Stimulated activated CD8-positive, alpha-beta memory T cell treated with anti-CD3 and anti-CD28 coated beads, Interleukin-12 subunit alpha, Interleukin-12 subunit beta, amount 100 ng/mL, for 1 hour (primary cell): ENCODE measurements around the gene ARID2.
A peak's percentile ranks its signal among the peaks of the same experiment; 100 is the strongest.

ENCODE experiments used
- DNase-seq: peaks from one replicate; pipeline ENCODE4 v3.0.0-alpha.2; 2020; ENCODE audit warnings: low read depth

ARID2 gene

GRCh38 chr12:45852508-45852907, 123.0 kb downstream of the ARID2 start:
- no peak for DNase-seq

GRCh38 chr12:45853550-45853949, 124.0 kb downstream of the ARID2 start:
- DNase-seq = no peak

DNA sequence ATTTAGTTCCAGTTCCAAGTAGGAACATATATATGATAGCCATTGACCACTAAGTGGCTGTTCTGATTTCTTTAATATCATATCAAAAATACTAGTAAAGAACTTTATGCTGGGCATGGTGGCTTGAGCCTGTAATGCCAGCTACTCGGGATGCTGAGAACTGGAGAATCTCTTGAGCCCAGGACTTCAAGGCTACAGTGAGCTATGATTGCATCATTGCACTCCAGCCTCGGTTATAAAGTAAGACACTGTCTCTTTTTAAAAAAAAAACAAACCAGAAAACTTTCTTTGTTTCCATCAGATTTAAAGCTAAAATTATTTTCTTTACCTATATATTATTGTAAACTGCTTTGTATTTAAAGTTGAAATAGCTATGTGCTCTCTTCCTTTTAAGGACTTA, 133.8 kb downstream of the ARID2 start:
- no peak for DNase-seq

DNA sequence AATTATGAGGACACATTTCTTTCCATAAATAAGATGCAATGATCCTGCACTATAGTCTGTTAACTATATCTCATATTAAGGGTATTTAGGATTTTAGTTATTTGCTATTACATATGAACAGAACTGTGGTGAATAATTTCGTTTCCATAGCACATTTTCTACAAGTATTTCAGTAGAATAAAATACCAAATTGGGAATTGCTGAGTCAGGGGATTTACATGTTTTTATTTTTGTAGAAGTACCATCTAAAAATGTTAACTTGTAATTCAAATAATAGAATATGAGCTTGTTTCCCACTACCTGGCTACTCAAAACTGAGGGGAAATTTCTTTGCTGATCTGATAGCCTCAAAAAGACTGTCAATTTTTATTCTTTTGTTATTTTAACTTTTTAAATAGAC, 136.8 kb downstream of the ARID2 start:
- no peak for DNase-seq

DNA sequence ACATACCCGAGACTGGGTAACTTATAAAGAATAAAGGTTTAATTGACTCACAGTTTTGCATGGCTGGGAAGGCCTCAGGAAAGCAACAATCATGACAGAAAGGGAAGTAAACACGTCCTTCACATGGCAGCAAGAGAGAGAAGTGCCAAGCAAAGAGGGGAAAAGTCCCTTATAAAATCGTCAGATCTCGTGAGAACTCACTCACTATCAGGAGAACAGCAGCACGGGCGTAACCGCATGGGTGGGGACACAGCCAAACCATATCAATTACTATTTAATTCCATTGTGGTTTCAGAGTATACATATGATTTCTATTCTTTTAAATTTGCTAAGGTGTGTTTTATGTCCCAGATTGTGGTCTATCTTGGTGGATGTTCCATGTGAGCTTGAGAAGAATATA, 142.9 kb downstream of the ARID2 start:
- DNase-seq = no peak

DNA sequence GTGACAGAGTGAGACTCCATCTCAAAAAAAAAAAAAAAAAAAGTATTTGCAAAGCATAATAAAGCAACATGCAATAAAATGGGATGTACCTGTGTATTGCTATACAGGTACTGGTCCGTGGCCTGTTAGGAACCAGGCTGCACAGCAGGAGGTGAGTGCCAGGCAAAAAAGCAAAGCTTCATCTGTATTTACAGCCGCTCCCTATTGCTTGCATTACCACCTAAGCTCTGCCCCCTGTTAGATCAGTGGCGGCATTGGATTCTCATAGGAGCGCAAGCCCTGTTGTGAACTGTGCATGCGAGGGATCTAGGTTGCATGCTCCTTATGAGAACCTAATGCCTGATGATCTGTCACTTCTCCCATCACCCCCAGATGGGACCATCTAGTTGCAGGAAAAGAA, 147.6 kb downstream of the ARID2 start:
- no peak for DNase-seq

DNA sequence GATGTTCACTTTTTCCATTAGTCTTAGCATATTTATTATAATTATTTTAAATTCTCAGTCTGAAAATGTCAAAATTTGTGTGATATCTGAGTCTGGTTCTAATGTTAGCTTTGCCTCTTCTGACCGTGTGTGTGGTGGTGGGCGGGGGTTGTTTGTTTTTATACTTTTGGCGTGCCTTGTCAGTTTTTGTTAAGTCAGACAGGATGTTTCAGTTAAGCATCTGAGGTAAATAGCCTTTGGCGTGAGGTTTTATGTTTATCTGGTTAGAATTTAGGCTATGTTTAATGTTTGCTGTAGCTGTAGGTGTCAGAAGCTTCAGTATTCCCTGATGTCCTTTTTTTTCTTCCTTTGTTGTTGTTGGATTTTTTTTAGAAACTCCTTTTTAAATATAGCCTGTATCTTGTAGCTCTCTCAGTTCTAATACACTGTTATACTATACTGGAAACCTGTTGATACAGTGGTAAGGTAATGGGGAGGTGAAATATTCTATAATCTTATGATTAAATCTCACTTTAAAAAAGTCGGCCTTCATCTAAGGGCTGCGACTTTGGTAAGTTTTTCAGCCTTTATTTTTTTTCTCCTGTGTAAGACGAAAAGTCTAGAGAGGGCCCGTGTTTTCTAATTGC, 149.2 kb downstream of the ARID2 start:
- DNase-seq = peak; percentile 4

DNA sequence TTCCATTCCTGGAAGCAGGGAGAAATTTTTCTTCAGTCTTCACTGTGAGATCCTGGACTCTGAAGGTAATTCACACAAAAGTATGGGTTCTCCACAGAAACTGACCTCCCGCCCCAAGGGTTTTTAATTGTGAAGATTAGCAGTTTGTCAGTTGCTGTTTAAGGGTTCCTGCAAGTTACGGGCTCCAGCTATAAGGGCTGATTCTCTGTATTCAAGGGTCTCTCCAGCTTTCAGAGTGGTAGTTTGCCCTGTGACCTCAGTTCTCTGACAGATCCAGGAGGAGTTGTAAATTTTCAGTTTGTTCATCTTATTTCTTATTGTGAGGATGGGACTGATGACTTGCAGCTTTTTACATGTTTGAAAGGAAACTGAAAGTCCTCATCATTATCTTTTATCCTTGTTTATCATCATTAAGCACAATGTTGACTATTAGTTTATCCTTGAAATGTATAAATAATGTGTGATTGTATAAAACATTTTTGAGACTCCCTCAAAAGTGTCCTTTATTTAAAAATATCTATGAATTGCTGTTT, 149.9 kb downstream of the ARID2 start:
- DNase-seq = no peak

GRCh38 chr12:45880533-45880932, 151.0 kb downstream of the ARID2 start:
- no peak for DNase-seq

- no peak for DNase-seq
Measured at GRCh38 chr12:45883187-45883586, 153.7 kb downstream of the ARID2 start.

DNA sequence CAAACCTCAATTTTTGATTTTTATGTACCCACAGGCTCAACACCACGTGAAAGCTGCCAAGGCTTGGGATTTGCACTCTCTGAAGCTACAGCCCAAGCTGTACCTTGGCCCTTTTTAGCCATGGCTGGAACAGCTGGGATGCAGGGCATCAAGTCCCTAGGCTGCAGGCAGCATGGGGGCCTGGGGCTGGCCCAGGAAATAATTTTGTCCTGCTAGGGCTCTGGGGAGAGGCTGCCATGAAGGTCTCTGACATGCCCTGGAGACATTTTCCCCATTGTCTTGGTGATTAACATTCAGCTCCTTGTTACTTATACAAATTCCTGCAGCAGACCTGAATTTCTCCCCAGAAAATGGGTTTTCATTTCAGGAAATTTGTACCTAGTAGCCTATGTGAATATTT, 157.2 kb downstream of the ARID2 start:
- DNase-seq = no peak

- DNase-seq = no peak
Measured at GRCh38 chr12:45887544-45887943, 158.0 kb downstream of the ARID2 start.

DNA sequence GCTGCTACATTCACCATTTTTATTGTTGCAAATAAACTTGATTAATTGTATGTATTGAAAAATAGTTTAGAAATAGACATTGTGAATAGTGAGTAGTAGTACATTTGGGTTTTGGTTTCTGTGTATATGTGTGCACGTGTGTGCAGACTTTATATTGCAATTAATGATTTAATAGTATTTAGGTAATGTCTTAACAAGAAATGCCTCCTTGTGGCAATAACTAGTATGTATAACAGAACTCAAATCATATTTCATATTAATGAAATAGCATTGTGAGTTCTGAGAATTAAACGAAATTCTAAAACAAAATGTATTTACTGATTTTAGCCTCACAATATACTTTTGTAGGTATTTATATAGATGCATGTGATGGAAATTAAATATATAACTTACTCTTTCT, 160.8 kb downstream of the ARID2 start:
- no peak for DNase-seq

- no peak for DNase-seq
Measured at GRCh38 chr12:45893240-45893639, 163.7 kb downstream of the ARID2 start.

DNA sequence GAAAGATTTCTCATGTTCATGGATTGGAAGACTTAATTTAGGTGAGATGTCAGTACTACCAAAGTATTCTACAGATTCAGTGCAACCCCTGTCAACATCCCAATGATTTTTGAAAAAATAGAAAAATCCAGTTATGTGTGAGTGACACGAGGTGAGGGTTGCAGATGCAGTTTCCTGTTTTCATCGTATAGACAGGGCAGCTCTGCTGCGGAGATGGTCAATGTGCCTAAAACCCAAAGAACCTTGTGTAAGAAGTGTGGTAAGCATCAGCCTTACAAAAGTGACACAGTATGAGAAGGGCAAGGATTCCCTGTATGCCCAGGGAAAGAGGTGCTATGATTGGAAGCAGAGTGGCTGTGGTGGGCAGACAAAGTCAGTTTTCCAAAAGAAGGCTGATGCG, 166.5 kb downstream of the ARID2 start:
- DNase-seq = no peak

DNA sequence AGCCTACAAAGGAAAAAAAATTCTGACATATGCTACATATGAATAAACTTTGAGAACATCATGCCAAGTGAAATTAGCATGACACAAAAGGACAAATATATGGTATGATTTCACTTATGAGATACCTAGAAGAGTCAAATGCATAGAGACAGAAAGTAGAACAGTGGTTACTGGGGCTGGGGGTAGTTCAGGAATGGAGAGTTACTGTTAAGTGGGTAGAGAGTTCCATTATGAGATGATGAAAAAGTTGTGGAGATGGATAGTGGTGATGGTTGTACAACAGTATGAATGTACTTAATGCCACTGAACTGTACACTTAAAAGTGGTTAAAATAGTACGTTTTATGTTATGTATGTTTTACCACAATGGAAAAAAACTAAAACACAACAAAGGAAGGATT, 168.6 kb downstream of the ARID2 start:
- DNase-seq = no peak

DNA sequence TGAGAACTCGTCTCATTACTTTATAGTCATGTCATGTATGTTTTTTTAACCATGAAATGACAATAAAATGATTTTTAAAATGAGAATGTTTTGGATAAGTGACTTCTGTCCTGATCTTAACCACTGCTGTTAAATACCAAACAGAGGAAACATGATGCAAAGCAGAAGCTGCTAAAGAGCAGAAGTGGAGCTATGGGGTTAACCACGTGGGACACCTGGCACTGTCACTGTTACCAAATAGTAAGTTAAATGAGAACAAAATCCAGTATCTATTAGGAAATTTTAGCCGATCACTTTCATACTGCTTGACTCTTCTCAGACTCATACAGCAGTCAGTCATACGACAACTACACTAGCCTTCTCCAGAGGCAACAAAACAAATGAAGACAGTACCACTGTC, 178.4 kb downstream of the ARID2 start:
- no peak for DNase-seq

DNA sequence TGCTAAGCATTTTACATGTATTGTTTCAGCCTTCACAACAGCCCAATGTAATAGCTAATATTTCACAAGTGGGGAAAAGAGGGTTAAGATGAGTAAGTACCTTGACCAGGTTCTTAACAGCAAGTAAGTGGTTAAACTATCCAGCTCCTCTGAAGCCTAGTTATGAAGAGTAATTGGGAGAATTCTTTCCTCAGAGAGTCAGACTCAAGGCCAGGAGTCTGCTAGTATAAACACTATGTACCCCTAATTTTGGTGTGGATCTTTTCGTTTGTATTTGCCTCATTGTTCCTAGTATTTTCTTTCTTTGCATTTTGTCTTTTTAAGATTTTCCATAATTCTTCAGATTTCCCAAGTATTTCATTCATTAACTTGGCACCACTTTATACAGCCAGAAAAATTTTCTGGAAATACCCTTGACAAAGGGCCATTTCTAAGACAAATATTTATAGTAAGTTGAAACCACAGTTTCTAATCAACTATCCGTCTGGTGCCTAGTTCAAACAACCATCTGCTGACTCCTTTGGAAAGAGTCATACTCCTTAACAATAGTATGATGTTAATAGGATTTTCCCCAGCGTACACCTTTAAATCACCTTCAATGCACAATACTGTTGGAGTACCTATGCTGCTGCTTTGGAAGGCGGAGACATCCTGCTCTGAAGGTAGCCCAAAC, 179.7 kb downstream of the ARID2 start:
- no peak for DNase-seq

DNA sequence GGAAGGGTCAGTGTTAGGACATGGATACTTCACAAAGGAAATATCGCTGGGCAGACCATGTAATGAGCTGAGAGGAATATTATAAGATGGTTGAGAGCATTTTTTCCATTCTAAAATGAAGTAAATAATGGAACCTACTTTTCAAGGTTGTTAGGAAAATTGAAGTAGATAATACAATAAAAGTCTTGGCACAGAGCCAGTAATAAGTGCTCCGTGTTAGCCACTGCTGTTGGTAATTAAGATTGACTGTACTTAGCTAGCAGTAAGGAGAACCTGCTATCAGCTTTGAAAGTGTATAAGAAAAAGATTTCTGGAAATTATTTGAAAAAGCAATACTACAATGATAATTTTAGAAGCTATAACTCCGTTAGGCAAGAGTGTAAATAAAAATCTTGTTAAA, 183.3 kb downstream of the ARID2 start:
- no peak for DNase-seq

DNA sequence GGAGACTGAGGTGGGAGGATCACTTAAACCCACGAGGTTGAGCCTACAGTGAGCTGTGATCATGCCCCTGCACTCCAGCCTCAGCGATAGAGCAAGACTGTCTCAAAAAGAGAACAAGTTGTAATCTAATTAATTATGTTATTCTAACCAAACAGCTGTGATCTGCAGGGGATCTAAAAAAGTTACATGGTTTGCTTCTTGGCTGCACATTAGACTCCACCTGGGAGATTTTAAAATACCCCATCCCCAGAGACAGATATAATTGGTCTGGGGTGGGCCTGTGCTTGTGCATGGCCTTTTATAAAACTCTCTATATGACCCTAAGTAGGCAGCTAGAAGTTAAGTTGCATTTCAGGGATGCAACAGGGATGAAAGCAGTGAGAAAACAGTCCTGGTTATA, 184.1 kb downstream of the ARID2 start:
- no peak for DNase-seq

DNA sequence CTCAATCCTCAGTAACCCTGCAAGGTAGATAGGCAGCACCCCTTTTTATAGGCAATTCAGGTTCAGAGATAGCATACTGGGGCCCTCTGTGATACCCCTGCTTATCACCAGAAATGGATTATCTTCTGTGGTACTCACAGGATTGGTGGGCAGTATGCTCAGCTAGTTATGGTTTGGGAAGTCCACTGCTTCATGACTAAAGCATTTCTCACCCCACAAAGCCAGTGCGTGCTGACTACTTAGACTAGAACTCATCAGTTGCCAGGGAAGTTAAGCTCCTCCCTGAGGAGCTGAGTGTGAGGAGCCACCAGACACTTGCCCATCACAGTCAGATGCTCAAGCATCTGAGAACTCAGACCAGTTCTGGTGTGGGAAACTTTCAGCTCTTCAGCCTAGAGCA, 184.6 kb downstream of the ARID2 start:
- no peak for DNase-seq

DNA sequence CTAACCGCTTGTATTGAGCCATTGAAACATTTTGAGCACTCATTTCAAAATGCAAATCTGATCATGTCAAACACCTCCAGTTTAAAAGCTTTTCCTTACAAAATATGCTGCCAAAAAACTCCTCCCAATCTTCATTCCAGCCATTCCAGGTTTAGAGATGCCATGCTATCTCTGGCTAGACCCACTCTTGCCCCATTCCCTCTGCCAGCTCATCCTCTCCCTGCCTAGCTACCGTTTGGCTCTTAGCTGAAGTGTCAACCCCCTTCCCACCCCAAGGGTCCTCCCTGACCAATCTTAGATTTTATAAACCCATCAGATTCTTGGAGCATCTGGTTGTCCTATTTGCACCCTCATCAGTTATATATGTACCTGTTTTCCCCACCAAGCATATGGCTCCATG, 185.9 kb downstream of the ARID2 start:
- no peak for DNase-seq

DNA sequence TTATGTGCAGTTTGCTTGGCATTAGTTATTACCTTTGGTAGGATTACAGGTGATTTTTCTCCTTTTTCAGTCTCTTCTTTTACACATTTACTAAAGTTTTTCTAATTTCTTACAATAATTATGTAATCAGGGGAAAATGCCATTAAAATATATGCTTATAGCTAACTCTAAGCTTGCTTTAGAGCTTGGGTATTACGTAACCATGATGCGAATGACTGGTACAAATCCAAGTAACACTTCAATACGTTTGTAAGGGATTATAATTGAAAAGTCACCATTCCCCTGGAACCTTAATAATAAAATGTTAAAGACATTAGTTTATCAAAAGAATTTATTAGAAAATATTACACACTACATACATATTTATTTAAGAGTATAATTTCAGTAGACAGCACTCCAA, 189.3 kb downstream of the ARID2 start:
- no peak for DNase-seq

DNA sequence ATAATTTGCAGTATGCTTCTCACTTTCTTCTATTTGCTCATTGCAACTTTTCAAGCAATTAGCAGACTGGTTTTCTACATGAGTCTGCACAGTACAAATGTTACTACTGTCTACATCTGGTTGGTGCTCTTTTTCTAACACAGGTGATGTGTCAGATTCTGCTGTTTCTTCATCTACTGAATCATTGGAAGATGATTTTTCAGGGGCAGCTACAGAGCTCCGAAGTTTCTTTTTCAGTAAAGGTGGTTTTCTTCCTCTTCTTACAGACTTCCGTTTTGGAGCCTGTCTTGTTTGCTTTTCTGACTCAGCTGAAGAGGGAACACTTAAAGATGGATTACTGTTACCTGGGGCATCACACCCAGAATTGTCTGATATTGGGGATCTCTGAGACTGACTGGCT, 198.8 kb downstream of the ARID2 start:
- no peak for DNase-seq
